Calu3 (cell line): ENCODE data around the gene STH. TPM values are rescaled to one million over a fixed set of nuclear protein-coding genes. Genes with fewer than 3 reads are reported as not detected.
"Not testable (repeated sequence)": the region's sequence is repeated elsewhere in the genome, so short reads cannot be mapped to it uniquely, and the experiment has no call there.

Experiments
- BruUV-seq: library from RNA; stranded (reverse); fragments of 400-500 nt; replicated peaks from 2 replicates; lab custom pipeline; 2021; lab: Mats Ljungman, UMichigan
- CTCF ChIA-PET: fragments of 300-600 bp; sonication (Branson Sonifier 250); formaldehyde crosslinking; loops from one replicate; lab custom pipeline; 2022; ENCODE audit warnings: antibody characterized with exemption; lab: Charles Lee
- DNase-seq: peaks from one replicate; pipeline ENCODE4 v3.0.0; 2022
- H3K27ac Mint-ChIP-seq: one replicate; pipeline ENCODE4 v1.8.0; 2022; ENCODE audit warnings: mixed read lengths; ENCODE audit not compliant: unreplicated experiment
- H3K27me3 Mint-ChIP-seq: one replicate; pipeline ENCODE4 v1.8.0; 2022; ENCODE audit warnings: mixed read lengths; ENCODE audit not compliant: unreplicated experiment
- H3K36me3 Mint-ChIP-seq: one replicate; pipeline ENCODE4 v1.8.0; 2022; ENCODE audit warnings: mild to moderate bottlenecking, moderate library complexity, mixed read lengths; ENCODE audit not compliant: insufficient read depth, unreplicated experiment
- H3K4me1 Mint-ChIP-seq: one replicate; pipeline ENCODE4 v1.8.0; 2022; ENCODE audit warnings: mild to moderate bottlenecking, low read depth, mixed read lengths; ENCODE audit not compliant: unreplicated experiment
- H3K4me3 Mint-ChIP-seq: one replicate; pipeline ENCODE4 v1.8.0; 2022; ENCODE audit warnings: mild to moderate bottlenecking, low read depth, moderate library complexity, mixed read lengths; ENCODE audit not compliant: unreplicated experiment
- H3K9me3 Mint-ChIP-seq: one replicate; pipeline ENCODE4 v1.8.0; 2022; ENCODE audit warnings: low read depth, mixed read lengths; ENCODE audit not compliant: unreplicated experiment
- CTCF ChIP-seq: fragments of 200-600 bp; IDR thresholded peaks from one replicate; pipeline ENCODE4 v1.8.0; 2022; ENCODE audit warnings: antibody characterized with exemption; ENCODE audit not compliant: unreplicated experiment
- intact Hi-C: fragments of 100-400 bp; cut with micrococcal nuclease; formaldehyde crosslinking; loops from one replicate; pipeline ENCODE4 v1.10.0; 2022; ENCODE audit not compliant: unreplicated experiment
- total RNA-seq: library from RNA; stranded (reverse); gene quantifications from 2 replicates; pipeline ENCODE4 v1.2.3, GENCODE V29; 2022

The STH gene
- total RNA-seq, 1 experiment from 2014 or later, result not detected

- Mint-ChIP-seq H3K27me3 (peaks cover 58% of the 10 kb centered on the region), H3K27ac (no peak overlapping the region), H3K4me1 (no peaks in the 10 kb centered on the region), H3K36me3 (no peaks in the 10 kb centered on the region), H3K4me3 (no peak overlapping the region), H3K9me3 (no peaks in the 10 kb centered on the region)
- DNase-seq, result no peak
- CTCF ChIA-PET, result interaction anchor here (0.5 to 0.6 kb wide), 2 partner anchors 24 to 113 kb away, joined by 4 to 6 read pairs; no protein-coding TSS in a partner anchor
- intact Hi-C loops, result no loop called here
- TF ChIP-seq CTCF, result no peak
- no TSS peak for BruUV-seq
These were observed 13.5 kb downstream of the STH start for GRCh38 chr17:46012506-46013079.

GRCh38 chr17:46013127-46013501 is 14.1 kb downstream of the STH start:
- H3K27ac Mint-ChIP-seq, result no peak overlapping the region
- no peaks in the 10 kb centered on the region for H3K36me3 Mint-ChIP-seq
- BruUV-seq, result no TSS peak
- peaks cover 58% of the 10 kb centered on the region for H3K27me3 Mint-ChIP-seq
- no peak for TF ChIP-seq CTCF
- no peaks in the 10 kb centered on the region for H3K4me1 Mint-ChIP-seq
- CTCF ChIA-PET, result interaction anchor here (0.5 to 1.2 kb wide), 3 partner anchors 23 to 180 kb away, joined by 3 to 6 read pairs (median 4); partner anchors contain the start of gene KANSL1
- DNase-seq, result no peak
- no peak overlapping the region for H3K4me3 Mint-ChIP-seq
- intact Hi-C loops, result no loop called here
- no peaks in the 10 kb centered on the region for H3K9me3 Mint-ChIP-seq

- no peaks in the 10 kb centered on the region for H3K9me3 Mint-ChIP-seq
These were observed 14.6 kb downstream of the STH start for GRCh38 chr17:46013502-46014165.

GRCh38 chr17:46019408-46019925 is 20.4 kb downstream of the STH start:
- BruUV-seq, H3K4me1 Mint-ChIP-seq, intact Hi-C loops, DNase-seq, H3K27ac Mint-ChIP-seq, H3K4me3 Mint-ChIP-seq, H3K9me3 Mint-ChIP-seq, H3K36me3 Mint-ChIP-seq, H3K27me3 Mint-ChIP-seq: not testable (repeated sequence)
- CTCF ChIA-PET, result interaction anchor here (0.7 kb wide), 1 partner anchor 64 kb away, joined by 4 read pairs; no protein-coding TSS in a partner anchor

More at GRCh38 chr17:46013502-46014165, 14.6 kb downstream of the STH start:
- Mint-ChIP-seq H3K27ac (no peak overlapping the region), H3K36me3 (no peaks in the 10 kb centered on the region), H3K4me3 (no peak overlapping the region), H3K27me3 (peaks cover 58% of the 10 kb centered on the region), H3K4me1 (no peaks in the 10 kb centered on the region)
- TF ChIP-seq CTCF, result no peak
- no peak for DNase-seq
- intact Hi-C loops, result no loop called here
- no TSS peak for BruUV-seq
- CTCF ChIA-PET, result interaction anchor here (1.2 kb wide), 1 partner anchor 179 kb away, joined by 3 read pairs; the partner anchor contains the start of gene KANSL1
